ENCODE measurements around the gene LAMP2. TPM values are rescaled to one million over a fixed set of nuclear protein-coding genes. Genes with fewer than 3 reads are reported as not detected.

The LAMP2 gene
- total and polyA plus RNA-seq, 2 of the 4 experiments (the other 2 are of a cell fraction) = 78.1 to 129 TPM

DNA sequence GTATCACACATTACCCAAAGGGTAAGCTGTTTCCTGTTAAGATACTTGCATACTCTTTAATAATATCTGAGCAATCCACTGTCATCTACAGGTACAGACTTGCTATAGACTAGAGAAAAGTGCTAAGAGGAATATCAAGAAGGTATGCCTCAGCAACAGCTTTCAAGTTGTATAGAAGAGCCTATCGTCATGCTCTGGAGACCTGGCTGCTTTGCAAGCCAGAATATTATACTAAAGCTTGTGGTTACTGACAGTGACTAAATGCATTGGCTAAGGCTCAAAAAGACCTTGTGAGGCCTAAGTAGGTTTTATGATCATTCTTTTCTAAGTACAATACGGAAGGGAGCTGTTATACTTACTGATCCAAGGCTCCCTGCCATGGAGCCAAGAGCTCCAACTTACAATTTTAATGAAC is 11.3 kb downstream of the LAMP2 start:
- Histone ChIP-seq H2BK120ac (ENCODE audit: low read depth, low read length) (no peak overlapping the region), H4K91ac (ENCODE audit: insufficient read depth, low read depth, low read length) (no peak overlapping the region), H2AFZ (replicated peaks; ENCODE audit: low read length, poor library complexity) (no peak overlapping the region), H2BK5ac (ENCODE audit: low read depth, low read length, poor library complexity, severe bottlenecking) (no peak overlapping the region), H3K23ac (ENCODE audit: low read depth, low read length) (no peak overlapping the region), H3K27ac (ENCODE audit: insufficient read depth, low read length) (no peak overlapping the region), H3K18ac (ENCODE audit: low read depth, low read length) (no peak overlapping the region), H3K9me1 (ENCODE audit: insufficient read depth, low read length) (peaks cover 3% of the 10 kb centered on the region; the same call in 1 of the 2 replicates), H3K14ac (replicated peaks; ENCODE audit: low read depth, low read length) (no peak overlapping the region), H3K9me3 (ENCODE audit: control insufficient read depth, insufficient read depth, low read length) (no peaks in the 10 kb centered on the region), H3K56ac (ENCODE audit: extremely low read depth, insufficient read depth, low read length) (no peak overlapping the region), H4K8ac (ENCODE audit: low read depth in 2 of 2, low read length in 2 of 2) (no peak overlapping the region), H2BK15ac (ENCODE audit: low read depth, low read length) (no peak overlapping the region), H4K20me1 (ENCODE audit: insufficient read depth, low read length) (peaks cover 11% of the 10 kb centered on the region), H2AK9ac (replicated peaks; ENCODE audit: low read depth, low read length, poor library complexity) (no peak overlapping the region), H3K4me2 (ENCODE audit: low read depth, low read length) (no peak overlapping the region), H3K27me3 (ENCODE audit: control insufficient read depth, insufficient read depth, low read length) (no peaks in the 10 kb centered on the region), H3K79me1 (ENCODE audit: low read depth in 1 of 2, low read length in 2 of 2) (peaks cover 4 to 7% of the 10 kb centered on the region in 2 experiments; a peak in 1 of 4 replicates), H3K4ac (ENCODE audit: low read depth, low read length) (no peak overlapping the region), H3K9ac (ENCODE audit: low read depth, low read length) (no peak overlapping the region), H2AK5ac (ENCODE audit: low read depth, low read length) (no peak overlapping the region), H2BK20ac (ENCODE audit: low read depth, low read length) (no peak overlapping the region), H4K5ac (ENCODE audit: low read depth, low read length) (no peak overlapping the region), H3K4me3 (ENCODE audit: insufficient read depth, low read depth, low read length) (no peak overlapping the region), H3K36me3 (ENCODE audit: control insufficient read depth, insufficient read depth, low read length) (peaks cover 3% of the 10 kb centered on the region; the same call in 1 of the 2 replicates), H3K4me1 (ENCODE audit: control insufficient read depth, insufficient read depth, low read length) (no peaks in the 10 kb centered on the region)
- TF ChIP-seq MAFK (IDR thresholded peaks at IDR 0.05; ENCODE audit: low read depth, low read length) (no peak), MAZ (IDR thresholded peaks at IDR 0.05; ENCODE audit: borderline replicate concordance, low read depth, low read length) (no peak), RAD21 (IDR thresholded peaks at IDR 0.05; ENCODE audit: low read length) (no peak), BHLHE40 (IDR thresholded peaks at IDR 0.05; ENCODE audit: low read depth, low read length) (no peak), RCOR1 (IDR thresholded peaks at IDR 0.05; ENCODE audit: insufficient replicate concordance, low read length) (no peak), FOS (IDR thresholded peaks at IDR 0.05; ENCODE audit: low read depth, low read length) (no peak), NFE2L2 (IDR thresholded peaks at IDR 0.05; ENCODE audit: low read depth, low read length) (no peak)
- ChIA-PET POLR2A (ENCODE audit: unreplicated experiment) (no interaction called here), CTCF (no interaction called here)
- BruUV-seq (replicated peaks) = no TSS peak
- WGBS, 2 experiments (ENCODE audit: extremely low coverage in 2 of 2, insufficient read length in 1 of 2) = no CpG with 5 or more reads among the region's 2 CpGs
- dilution Hi-C loops (cut with HindIII; ENCODE audit: low sequenced_read_pairs, unreplicated experiment) (no loop called here), intact Hi-C loops (cut with micrococcal nuclease) (no loop called here), in situ Hi-C loops (cut with MboI; ENCODE audit: low sequenced_read_pairs) (no loop called here)
- ATAC-seq (ENCODE audit: low read depth) (peak; percentile 51; the same call in 1 of the 2 replicates), DNase-seq (peak; percentile 76)

Measured in IMR-90 (cell line).